HL-60/S4 treated with retinoic acid at 250 ng/mL for 4 days and 3 days (cell line): ENCODE data around the gene LRRC23.

Experiments
- in situ Hi-C: fragments of 300-500 bp; cut with MboI; formaldehyde crosslinking; loops from 2 replicates; pipeline ENCODE4 v1.7.0; 2022; ENCODE audit warnings: low sequenced_read_pairs

The LRRC23 gene

GRCh38 chr12:6923851-6924250 is 19.2 kb downstream of the LRRC23 start:
- in situ Hi-C loops = no loop called here

GRCh38 chr12:6925239-6925539 is 20.6 kb downstream of the LRRC23 start:
- in situ Hi-C loops = no loop called here

GRCh38 chr12:6925540-6926279 is 21.1 kb downstream of the LRRC23 start:
- in situ Hi-C loops = no loop called here

GRCh38 chr12:6927379-6928021 is 22.9 kb downstream of the LRRC23 start, which contains the start of gene ATN1:
Gene ATN1 (plus strand): TSS chr12:6927959. CDS start chr12:6934002, 6,043 bp downstream.
- in situ Hi-C loops = no loop called here

GRCh38 chr12:6928022-6928702 is 23.5 kb downstream of the LRRC23 start:
- in situ Hi-C loops = no loop called here

- in situ Hi-C loops = no loop called here
Observed at GRCh38 chr12:6928703-6929407, 24.2 kb downstream of the LRRC23 start.

GRCh38 chr12:6929466-6930452 is 25.1 kb downstream of the LRRC23 start:
- in situ Hi-C loops = no loop called here

GRCh38 chr12:6932766-6933165 is 28.1 kb downstream of the LRRC23 start:
- in situ Hi-C loops = no loop called here

GRCh38 chr12:6934110-6934509 is 29.5 kb downstream of the LRRC23 start:
- in situ Hi-C loops = no loop called here

- in situ Hi-C loops = no loop called here
Observed at GRCh38 chr12:6935371-6936193, 31.0 kb downstream of the LRRC23 start.

- in situ Hi-C loops = no loop called here
Observed at GRCh38 chr12:6936194-6936635, 31.6 kb downstream of the LRRC23 start.

GRCh38 chr12:6936636-6937480 is 32.2 kb downstream of the LRRC23 start:
- in situ Hi-C loops = no loop called here

GRCh38 chr12:6937481-6938352 is 33.1 kb downstream of the LRRC23 start:
- in situ Hi-C loops = no loop called here

GRCh38 chr12:6938353-6939190 is 34.0 kb downstream of the LRRC23 start:
- in situ Hi-C loops = no loop called here

- in situ Hi-C loops = no loop called here
Observed at GRCh38 chr12:6939191-6939540, 34.5 kb downstream of the LRRC23 start.

GRCh38 chr12:6941267-6941666 is 36.6 kb downstream of the LRRC23 start:
- in situ Hi-C loops = no loop called here

GRCh38 chr12:6941782-6942181 is 37.2 kb downstream of the LRRC23 start:
- in situ Hi-C loops = no loop called here
